Measurements from ENCODE around the gene POMC. TPM values are rescaled to one million over a fixed set of nuclear protein-coding genes. Genes with fewer than 3 reads are reported as not detected.

POMC gene
- total RNA-seq, 2 experiments from 2014 or later, result 4.5 TPM

GRCh38 chr2:25188405-25188804, 20.0 kb upstream of the POMC start:
- POLR2A ChIA-PET, result no interaction called here
- CTCF ChIA-PET, result no interaction called here

GRCh38 chr2:25187729-25188350, 19.5 kb upstream of the POMC start:
- no peaks in the 10 kb centered on the region for H3K4me1 ChIP-seq (ENCODE audit: insufficient read depth, low read length)
- intact Hi-C loops (cut with DNase I, micrococcal nuclease), result no loop called here
- Mint-ChIP-seq H3K27ac (no peak overlapping the region), H3K27me3 (peaks cover 5% of the 10 kb centered on the region), H3K4me3 (no peak overlapping the region), H3K9me3 (no peaks in the 10 kb centered on the region), H3K4me1 (ENCODE audit: low read depth) (no peaks in the 10 kb centered on the region), H3K36me3 (ENCODE audit: low read depth) (no peaks in the 10 kb centered on the region)
- H3K9me3 ChIP-seq (ENCODE audit: control insufficient read depth in 1 of 2, insufficient read depth in 1 of 2, low read length in 2 of 2), result no peaks in the 10 kb centered on the region
- ATAC-seq (ENCODE audit: poor library complexity), result no peak
- no peaks in the 10 kb centered on the region for H3K27me3 ChIP-seq (ENCODE audit: control insufficient read depth in 1 of 2, insufficient read depth in 2 of 2, low read length in 2 of 2)
- no peaks in the 10 kb centered on the region for H3K36me3 ChIP-seq (ENCODE audit: insufficient read depth, low read length)
- no peak for DNase-seq
- no peak overlapping the region for H3K4me3 ChIP-seq (ENCODE audit: low read length)
- TF ChIP-seq CTCF (IDR thresholded peaks at IDR 0.05), result no peak
- ChIA-PET CTCF (no interaction called here), POLR2A (no interaction called here)
- H3K27ac ChIP-seq (ENCODE audit: low read depth in 1 of 2, low read length in 2 of 2), result no peak overlapping the region

More at GRCh38 chr2:25188405-25188804, 20.0 kb upstream of the POMC start:
- H3K4me1 Mint-ChIP-seq (ENCODE audit: low read depth), result no peaks in the 10 kb centered on the region
- DNase-seq (no peak), ATAC-seq (ENCODE audit: poor library complexity) (no peak)
- no peak overlapping the region for H3K4me3 Mint-ChIP-seq
- H3K27ac Mint-ChIP-seq, result no peak overlapping the region
- peaks cover 5% of the 10 kb centered on the region for H3K27me3 Mint-ChIP-seq
- no peak overlapping the region for H3K27ac ChIP-seq (ENCODE audit: low read depth in 1 of 2, low read length in 2 of 2)
- no peaks in the 10 kb centered on the region for H3K9me3 ChIP-seq (ENCODE audit: control insufficient read depth in 1 of 2, insufficient read depth in 1 of 2, low read length in 2 of 2)
- H3K36me3 Mint-ChIP-seq (ENCODE audit: low read depth), result no peaks in the 10 kb centered on the region
- H3K36me3 ChIP-seq (ENCODE audit: insufficient read depth, low read length), result no peaks in the 10 kb centered on the region
- H3K9me3 Mint-ChIP-seq, result no peaks in the 10 kb centered on the region
- no peaks in the 10 kb centered on the region for H3K4me1 ChIP-seq (ENCODE audit: insufficient read depth, low read length)
- no peak overlapping the region for H3K4me3 ChIP-seq (ENCODE audit: low read length)
- intact Hi-C loops (cut with DNase I, micrococcal nuclease), result no loop called here
- H3K27me3 ChIP-seq (ENCODE audit: control insufficient read depth in 1 of 2, insufficient read depth in 2 of 2, low read length in 2 of 2), result no peaks in the 10 kb centered on the region
- TF ChIP-seq CTCF (IDR thresholded peaks at IDR 0.05), result no peak

GRCh38 chr2:25184254-25184653, 15.9 kb upstream of the POMC start:
- H3K4me3 ChIP-seq (ENCODE audit: low read length), result no peak overlapping the region
- H3K36me3 ChIP-seq (ENCODE audit: insufficient read depth, low read length), result no peaks in the 10 kb centered on the region
- no peak overlapping the region for H3K4me3 Mint-ChIP-seq
- H3K27ac ChIP-seq (ENCODE audit: low read depth in 1 of 2, low read length in 2 of 2), result no peak overlapping the region
- H3K4me1 ChIP-seq (ENCODE audit: insufficient read depth, low read length), result no peaks in the 10 kb centered on the region
- ATAC-seq (ENCODE audit: poor library complexity) (no peak), DNase-seq (no peak)
- peaks cover 0 to under 1% of the 10 kb centered on the region in 2 experiments for H3K27me3 ChIP-seq (ENCODE audit: control insufficient read depth in 1 of 2, insufficient read depth in 2 of 2, low read length in 2 of 2)
- POLR2A ChIA-PET, result no interaction called here
- no peaks in the 10 kb centered on the region for H3K4me1 Mint-ChIP-seq (ENCODE audit: low read depth)
- H3K9me3 ChIP-seq (ENCODE audit: control insufficient read depth in 1 of 2, insufficient read depth in 1 of 2, low read length in 2 of 2), result no peaks in the 10 kb centered on the region
- CTCF ChIA-PET, result no interaction called here
- H3K36me3 Mint-ChIP-seq (ENCODE audit: low read depth), result no peaks in the 10 kb centered on the region
- intact Hi-C loops (cut with DNase I, micrococcal nuclease), result no loop called here
- H3K27ac Mint-ChIP-seq, result no peak overlapping the region
- H3K27me3 Mint-ChIP-seq, result peaks cover 5% of the 10 kb centered on the region
- H3K9me3 Mint-ChIP-seq, result no peaks in the 10 kb centered on the region
- TF ChIP-seq CTCF (IDR thresholded peaks at IDR 0.05), result no peak

Measured in CD4-positive, alpha-beta T cell (primary cell).